MM.1S (cell line): ENCODE measurements around the gene FAM193B.

ENCODE experiments used
- EZH2 ChIP-seq: fragments of 300-600 bp; sonication (generic); optimal IDR thresholded peaks from 2 replicates; pipeline ENCODE3; 2017; ENCODE audit warnings: low read depth, mild to moderate bottlenecking, antibody characterized with exemption, low read length, mixed read lengths
- TF ChIP-seq, protein P1 (sequence below): fragments of 300-600 bp; sonication (generic); IDR thresholded peaks from 2 replicates; pipeline ENCODE4 v1.5.1; 2016; ENCODE audit warnings: antibody characterized with exemption, low read length, mixed read lengths

GRCh38 chr5:177516601-177517568 lies 37.5 kb downstream of the FAM193B start, which contains the start of gene DDX41:
- TF ChIP-seq, protein P1, sequence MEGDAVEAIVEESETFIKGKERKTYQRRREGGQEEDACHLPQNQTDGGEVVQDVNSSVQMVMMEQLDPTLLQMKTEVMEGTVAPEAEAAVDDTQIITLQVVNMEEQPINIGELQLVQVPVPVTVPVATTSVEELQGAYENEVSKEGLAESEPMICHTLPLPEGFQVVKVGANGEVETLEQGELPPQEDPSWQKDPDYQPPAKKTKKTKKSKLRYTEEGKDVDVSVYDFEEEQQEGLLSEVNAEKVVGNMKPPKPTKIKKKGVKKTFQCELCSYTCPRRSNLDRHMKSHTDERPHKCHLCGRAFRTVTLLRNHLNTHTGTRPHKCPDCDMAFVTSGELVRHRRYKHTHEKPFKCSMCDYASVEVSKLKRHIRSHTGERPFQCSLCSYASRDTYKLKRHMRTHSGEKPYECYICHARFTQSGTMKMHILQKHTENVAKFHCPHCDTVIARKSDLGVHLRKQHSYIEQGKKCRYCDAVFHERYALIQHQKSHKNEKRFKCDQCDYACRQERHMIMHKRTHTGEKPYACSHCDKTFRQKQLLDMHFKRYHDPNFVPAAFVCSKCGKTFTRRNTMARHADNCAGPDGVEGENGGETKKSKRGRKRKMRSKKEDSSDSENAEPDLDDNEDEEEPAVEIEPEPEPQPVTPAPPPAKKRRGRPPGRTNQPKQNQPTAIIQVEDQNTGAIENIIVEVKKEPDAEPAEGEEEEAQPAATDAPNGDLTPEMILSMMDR = no peak
- no peak for TF ChIP-seq EZH2
